Neuronal stem cell (in vitro differentiated cells): Measurements from ENCODE around the gene MYD88.

Experiments used
- DNase-seq: peaks from one replicate; pipeline ENCODE4 v3.0.0-alpha.2; 2013; ENCODE audit warnings: low spot score
- H2AFZ ChIP-seq: one replicate; pipeline ENCODE4 v1.6.1; 2013; ENCODE audit warnings: mild to moderate bottlenecking, low read length, inconsistent platforms
- H2AK5ac ChIP-seq: 2 replicates; pipeline ENCODE4 v1.6.1; 2013; ENCODE audit warnings: low read depth, mild to moderate bottlenecking, inconsistent platforms, low read length, moderate library complexity, mixed read lengths
- H2BK120ac ChIP-seq: 2 replicates; pipeline ENCODE4 v1.6.1; 2013; ENCODE audit warnings: low read depth, mild to moderate bottlenecking, inconsistent platforms, low read length, moderate library complexity, mixed read lengths
- H2BK12ac ChIP-seq: one replicate; pipeline ENCODE4 v1.6.1; 2013; ENCODE audit warnings: low read length, inconsistent platforms
- H2BK15ac ChIP-seq: 2 replicates; pipeline ENCODE4 v1.6.1; 2013; ENCODE audit warnings: mild to moderate bottlenecking, low read length, inconsistent platforms, mixed read lengths
- H2BK5ac ChIP-seq: one replicate; pipeline ENCODE4 v1.6.1; 2013; ENCODE audit warnings: inconsistent platforms, mild to moderate bottlenecking, low read length, moderate library complexity
- H3K14ac ChIP-seq: one replicate; pipeline ENCODE4 v1.6.1; 2013; ENCODE audit warnings: low read length, inconsistent platforms
- H3K18ac ChIP-seq: 2 replicates; pipeline ENCODE4 v1.6.1; 2013; ENCODE audit warnings: low read length, inconsistent platforms
- H3K23ac ChIP-seq: 2 replicates; pipeline ENCODE4 v1.6.1; 2013; ENCODE audit warnings: low read depth, mild to moderate bottlenecking, mixed read lengths, low read length, inconsistent platforms; ENCODE audit not compliant: poor library complexity
- H3K27ac ChIP-seq: replicated peaks from 3 replicates; pipeline ENCODE4 v1.5.1; 2013; ENCODE audit warnings: low read length, inconsistent platforms
- H3K27me3 ChIP-seq, 3 experiments: 2 replicates each; pipeline ENCODE4 v1.6.1; 2013; ENCODE audit warnings: low read length in 3 of 3, mild to moderate bottlenecking in 2 of 3, inconsistent platforms in 1 of 3, low read depth in 1 of 3, mixed read lengths in 1 of 3, moderate library complexity in 1 of 3; ENCODE audit not compliant: control insufficient read depth in 3 of 3, insufficient read depth in 3 of 3
- H3K36me3 ChIP-seq, 2 donors: replicated peaks in 1 of 2; 2 replicates each; pipeline ENCODE4 v1.6.1; 2013; ENCODE audit warnings: low read length in 2 of 2; ENCODE audit not compliant: control insufficient read depth in 2 of 2, insufficient read depth in 2 of 2
- H3K4ac ChIP-seq: 2 replicates; pipeline ENCODE4 v1.6.1; 2013; ENCODE audit warnings: inconsistent platforms, mild to moderate bottlenecking, low read length, moderate library complexity
- H3K4me1 ChIP-seq, 2 donors: 1 replicate in 1 of 2; 2 replicates in 1 of 2; pipeline ENCODE4 v1.6.1; 2013; ENCODE audit warnings: low read length in 2 of 2, low read depth in 1 of 2; ENCODE audit not compliant: control insufficient read depth in 2 of 2, insufficient read depth in 1 of 2
- H3K4me2 ChIP-seq: one replicate; pipeline ENCODE4 v1.6.1; 2013; ENCODE audit warnings: mild to moderate bottlenecking, low read length, inconsistent platforms; ENCODE audit not compliant: insufficient read depth, poor library complexity, severe bottlenecking
- H3K4me3 ChIP-seq, 2 donors: 2 replicates each; pipeline ENCODE4 v1.5.1; 2013; ENCODE audit warnings: low read length in 2 of 2, mild to moderate bottlenecking in 2 of 2, inconsistent platforms in 1 of 2, moderate library complexity in 1 of 2
- H3K79me1 ChIP-seq: one replicate; pipeline ENCODE4 v1.6.1; 2013; ENCODE audit warnings: low read depth, mild to moderate bottlenecking, inconsistent platforms, low read length, moderate library complexity
- H3K9ac ChIP-seq: one replicate; pipeline ENCODE4 v1.6.1; 2013; ENCODE audit warnings: mild to moderate bottlenecking, low read depth, low read length, inconsistent platforms; ENCODE audit not compliant: poor library complexity
- H3K9me3 ChIP-seq, 2 donors: replicated peaks in 1 of 2; 2 replicates each; pipeline versions ENCODE3 to v1.6.1; 2013; ENCODE audit warnings: low read length in 2 of 2, mild to moderate bottlenecking in 2 of 2, inconsistent platforms in 1 of 2, low read depth in 1 of 2, mixed read lengths in 1 of 2, moderate library complexity in 1 of 2; ENCODE audit not compliant: control insufficient read depth in 2 of 2, insufficient read depth in 1 of 2
- H4K8ac ChIP-seq: one replicate; pipeline ENCODE4 v1.6.1; 2013; ENCODE audit warnings: low read depth, mild to moderate bottlenecking, inconsistent platforms, low read length, moderate library complexity
- H4K91ac ChIP-seq: one replicate; pipeline ENCODE4 v1.6.1; 2013; ENCODE audit warnings: low read length, low read depth, mild to moderate bottlenecking, inconsistent platforms; ENCODE audit not compliant: poor library complexity
- WGBS, 2 donors: extraction: QIAGEN DNeasy Blood & Tissue Kit; methylation state at CpG; one replicate each; pipeline ENCODE4 v1.1.7; 2013; ENCODE audit warnings: missing lambda C conversion rate in 2 of 2, mixed read lengths in 1 of 2; ENCODE audit not compliant: insufficient read length in 2 of 2, insufficient replicate concordance in 1 of 2; ENCODE audit errors: extremely low coverage in 2 of 2; 5-methylcytosine and 5-hydroxymethylcytosine counted together

The MYD88 gene

GRCh38 chr3:38120693-38121450 is 17.6 kb upstream of the MYD88 start:
- peak overlapping the region; percentile 66 for H2BK5ac ChIP-seq
- no peak overlapping the region for H3K4me2 ChIP-seq
- H3K36me3 ChIP-seq = peaks cover 40 to 75% of the 10 kb centered on the region in 2 donors
- H2AFZ ChIP-seq = no peak overlapping the region
- no peak overlapping the region for H2BK12ac ChIP-seq
- H3K27me3 ChIP-seq = no peaks in the 10 kb centered on the region
- H3K79me1 ChIP-seq = peaks cover 2% of the 10 kb centered on the region
- no peak overlapping the region for H2BK120ac ChIP-seq
- H4K8ac ChIP-seq = peak overlapping the region; percentile 43
- peak overlapping the region; percentile 65 for H3K23ac ChIP-seq
- H3K9ac ChIP-seq = no peak overlapping the region
- H3K14ac ChIP-seq = no peak overlapping the region
- no peak for DNase-seq
- H3K27ac ChIP-seq = no peak overlapping the region
- WGBS, 2 donors = no CpG with 5 or more reads among the region's 11 CpGs
- no peak overlapping the region for H3K4me3 ChIP-seq
- H2BK15ac ChIP-seq = no peak overlapping the region
- peaks cover 0 to 1% of the 10 kb centered on the region in 2 donors for H3K9me3 ChIP-seq
- H3K4ac ChIP-seq = no peak overlapping the region
- H3K18ac ChIP-seq = no peak overlapping the region
- no peak overlapping the region for H2AK5ac ChIP-seq
- peak overlapping the region; percentile 92 for H4K91ac ChIP-seq
- no peaks in the 10 kb centered on the region for H3K4me1 ChIP-seq

DNA sequence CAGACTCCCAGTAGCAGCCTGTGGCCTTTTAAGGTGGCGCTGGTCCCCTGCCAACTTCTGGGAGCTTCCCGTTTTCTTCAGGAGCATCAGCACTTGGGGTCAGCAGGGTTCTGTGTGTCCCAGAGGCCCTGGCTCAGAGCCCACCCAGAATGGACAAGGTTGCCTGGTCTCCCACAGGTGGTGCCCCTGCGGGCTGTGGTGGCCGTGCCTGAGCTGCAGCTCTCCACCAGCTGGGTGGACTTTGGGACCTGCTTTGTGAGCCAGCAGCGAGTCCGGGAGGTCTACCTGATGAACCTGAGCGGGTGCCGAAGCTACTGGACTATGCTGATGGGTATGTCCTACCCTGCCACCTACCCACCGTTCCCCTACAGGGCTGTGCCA is 17.0 kb upstream of the MYD88 start:
- Histone ChIP-seq H3K23ac (peak overlapping the region; percentile 55), H3K27ac (no peak overlapping the region), H2BK120ac (no peak overlapping the region), H4K8ac (no peak overlapping the region), H3K4me2 (no peak overlapping the region), H3K27me3 (no peaks in the 10 kb centered on the region), H3K79me1 (peaks cover 2% of the 10 kb centered on the region), H2BK12ac (no peak overlapping the region), H2BK5ac (peak overlapping the region; percentile 66), H2AFZ (no peak overlapping the region), H3K18ac (no peak overlapping the region), H2BK15ac (no peak overlapping the region), H4K91ac (no peak overlapping the region), H3K9ac (no peak overlapping the region), H2AK5ac (no peak overlapping the region), H3K4me1 (no peaks in the 10 kb centered on the region), H3K36me3 (peaks cover 46 to 80% of the 10 kb centered on the region in 2 donors), H3K14ac (no peak overlapping the region), H3K4me3 (no peak overlapping the region), H3K4ac (no peak overlapping the region), H3K9me3 (peaks cover 0 to 2% of the 10 kb centered on the region in 2 donors)
- DNase-seq = no peak
- no CpG with 5 or more reads among the region's 9 CpGs for WGBS, 2 donors

DNA sequence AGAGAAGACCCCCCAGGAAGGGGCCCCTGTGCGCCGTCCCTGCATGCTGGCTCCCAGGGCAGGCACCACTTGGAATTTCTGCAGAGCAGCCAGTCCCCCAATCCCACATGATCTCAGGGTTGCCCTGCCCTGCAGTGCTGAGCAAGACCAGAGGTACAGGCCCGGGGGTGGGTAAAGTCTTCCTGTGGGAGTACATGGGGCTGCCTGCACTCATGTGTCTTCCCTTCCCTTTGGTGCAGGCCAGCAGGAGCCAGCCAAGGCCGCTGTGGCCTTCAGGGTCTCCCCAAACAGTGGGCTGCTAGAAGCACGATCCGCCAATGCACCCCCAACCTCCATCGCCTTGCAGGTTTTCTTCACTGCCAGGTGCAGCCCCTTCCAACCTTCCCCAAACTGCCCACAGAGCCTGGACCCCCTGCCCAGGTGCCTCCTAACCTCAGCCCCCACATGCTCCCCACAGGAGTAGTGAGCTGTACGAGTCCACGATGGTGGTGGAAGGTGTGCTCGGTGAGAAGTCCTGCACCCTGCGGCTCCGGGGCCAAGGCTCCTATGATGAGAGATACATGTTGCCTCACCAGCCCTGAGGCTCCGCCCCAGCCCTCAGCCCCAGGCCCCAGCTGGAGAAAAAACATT is 16.5 kb upstream of the MYD88 start:
- peak overlapping the region; percentile 55 for H3K23ac ChIP-seq
- H3K4me2 ChIP-seq = no peak overlapping the region
- no peak for DNase-seq
- H3K27me3 ChIP-seq = no peaks in the 10 kb centered on the region
- no peak overlapping the region for H3K9ac ChIP-seq
- H2BK120ac ChIP-seq = no peak overlapping the region
- H3K14ac ChIP-seq = no peak overlapping the region
- H3K79me1 ChIP-seq = peaks cover 2% of the 10 kb centered on the region
- H3K36me3 ChIP-seq = peaks cover 46 to 85% of the 10 kb centered on the region in 2 donors
- H4K8ac ChIP-seq = peak overlapping the region; percentile 17
- H2AFZ ChIP-seq = no peak overlapping the region
- no peak overlapping the region for H3K27ac ChIP-seq
- H2AK5ac ChIP-seq = no peak overlapping the region
- no peak overlapping the region for H3K4me3 ChIP-seq
- peak overlapping the region; percentile 23 for H3K4ac ChIP-seq
- peak overlapping the region; percentile 66 for H2BK5ac ChIP-seq
- no peaks in the 10 kb centered on the region for H3K4me1 ChIP-seq
- H2BK15ac ChIP-seq = no peak overlapping the region
- no peak overlapping the region for H4K91ac ChIP-seq
- H3K18ac ChIP-seq = no peak overlapping the region
- H3K9me3 ChIP-seq = peaks cover 0 to 2% of the 10 kb centered on the region in 2 donors
- no CpG with 5 or more reads among the region's 13 CpGs for WGBS, 2 donors
- H2BK12ac ChIP-seq = no peak overlapping the region

- no peak overlapping the region for H2AFZ ChIP-seq
- H2BK5ac ChIP-seq = no peak overlapping the region
- H3K18ac ChIP-seq = no peak overlapping the region
- no peak overlapping the region for H2BK120ac ChIP-seq
- H3K79me1 ChIP-seq = peaks cover 2% of the 10 kb centered on the region
- H2BK12ac ChIP-seq = no peak overlapping the region
- H3K27ac ChIP-seq = no peak overlapping the region
- no peak overlapping the region for H3K4ac ChIP-seq
- no peak overlapping the region for H2AK5ac ChIP-seq
- no peak overlapping the region for H3K14ac ChIP-seq
- no peak overlapping the region for H3K9ac ChIP-seq
- H3K4me1 ChIP-seq = no peaks in the 10 kb centered on the region
- no CpG with 5 or more reads among the region's 9 CpGs for WGBS, 2 donors
- H3K4me3 ChIP-seq = no peak overlapping the region
- no peaks in the 10 kb centered on the region for H3K27me3 ChIP-seq
- H4K8ac ChIP-seq = no peak overlapping the region
- H3K36me3 ChIP-seq = peaks cover 48 to 92% of the 10 kb centered on the region in 2 donors
- peaks cover 0 to 2% of the 10 kb centered on the region in 2 donors for H3K9me3 ChIP-seq
- H3K23ac ChIP-seq = no peak overlapping the region
- no peak overlapping the region for H2BK15ac ChIP-seq
- H3K4me2 ChIP-seq = no peak overlapping the region
- no peak for DNase-seq
- H4K91ac ChIP-seq = no peak overlapping the region
Observed at GRCh38 chr3:38122712-38123290, 15.7 kb upstream of the MYD88 start.
